OCI-LY3 (cell line): ENCODE data around the gene EPHB1.

Source experiments
- H2AFZ ChIP-seq: fragments of 200-600, 300-600 bp; shearing (Covaris generic); 2 replicates; pipeline ENCODE4 v1.6.0; 2014; ENCODE audit warnings: antibody characterized with exemption, low read depth, low read length
- H3K27ac ChIP-seq: fragments of 200-600, 300-600 bp; sonication (generic); 2 replicates; pipeline ENCODE4 v1.5.1; 2014; ENCODE audit warnings: mild to moderate bottlenecking, low read length, moderate library complexity, mixed read lengths
- H3K27me3 ChIP-seq: fragments of 200-600, 300-600 bp; sonication (generic); 2 replicates; pipeline ENCODE4 v1.6.1; 2014; ENCODE audit warnings: low read depth, low read length, mixed read lengths
- H3K36me3 ChIP-seq: fragments of 200-600, 300-600 bp; sonication (generic); replicated peaks from 2 replicates; pipeline ENCODE3; 2014; ENCODE audit warnings: low read depth, low read length, mixed read lengths
- H3K4me1 ChIP-seq: fragments of 300-600, 200-600 bp; sonication (generic); 2 replicates; pipeline ENCODE4 v1.6.1; 2014; ENCODE audit warnings: low read length, mixed read lengths
- H3K4me2 ChIP-seq: fragments of 200-600, 300-600 bp; sonication (generic); 2 replicates; pipeline ENCODE4 v1.6.1; 2014; ENCODE audit warnings: low read length, mixed read lengths
- H3K4me3 ChIP-seq: fragments of 300-600, 200-600 bp; sonication (generic); 2 replicates; pipeline ENCODE4 v1.5.1; 2014; ENCODE audit warnings: antibody characterized with exemption, mild to moderate bottlenecking, low read length, moderate library complexity
- H3K79me2 ChIP-seq: fragments of 300-600, 200-600 bp; shearing (Covaris generic); 2 replicates; pipeline ENCODE4 v1.6.1; 2014; ENCODE audit warnings: mild to moderate bottlenecking, low read length, mixed read lengths
- H3K9ac ChIP-seq: fragments of 300-600, 200-600 bp; shearing (Covaris generic); 2 replicates; pipeline ENCODE4 v1.6.0; 2014; ENCODE audit warnings: mild to moderate bottlenecking, low read length, moderate library complexity
- H3K9me3 ChIP-seq: fragments of 200-600, 300-600 bp; shearing (Covaris generic); 2 replicates; pipeline ENCODE4 v1.6.1; 2014; ENCODE audit warnings: low read length, mixed read lengths; ENCODE audit not compliant: insufficient read depth
- H4K20me1 ChIP-seq: fragments of 200-600, 300-600 bp; sonication (generic); 2 replicates; pipeline ENCODE4 v1.6.1; 2016; ENCODE audit warnings: low read length, mixed read lengths; ENCODE audit not compliant: insufficient read depth
- EZH2phosphoT487 ChIP-seq: fragments of 200-600 bp; shearing (Covaris generic); IDR thresholded peaks from 2 replicates; pipeline ENCODE4 v1.6.1; 2018; ENCODE audit warnings: antibody characterized with exemption, mixed run types, low read depth
- TF ChIP-seq, protein P1 (sequence below): fragments of 200-600, 300-600 bp; sonication (generic); IDR thresholded peaks from 2 replicates; pipeline ENCODE4 v1.5.1; 2014; ENCODE audit warnings: antibody characterized with exemption, low read length, low read depth

The EPHB1 gene

DNA sequence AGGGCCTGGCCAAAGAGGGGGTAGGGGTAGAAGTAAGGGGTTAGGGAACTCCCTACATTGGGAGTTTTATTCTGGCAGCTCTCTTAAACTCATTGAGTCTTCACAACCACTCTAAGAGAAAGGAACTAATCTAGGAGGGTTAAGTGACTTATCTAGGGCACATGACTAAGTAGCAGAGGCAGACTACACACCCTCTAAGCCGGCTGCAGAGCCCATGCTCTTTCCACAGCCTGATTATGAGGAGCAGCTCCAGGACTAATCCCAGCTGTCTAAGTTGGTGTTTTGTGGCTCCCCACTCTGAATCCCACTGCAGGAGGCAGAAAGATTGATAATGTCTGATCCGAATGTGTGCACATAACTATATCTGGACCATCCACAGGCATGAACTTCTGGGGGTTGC is 374.6 kb downstream of the EPHB1 start:
- H3K79me2 ChIP-seq = no peaks in the 10 kb centered on the region
- peaks cover 24% of the 10 kb centered on the region for H4K20me1 ChIP-seq
- H3K27ac ChIP-seq = no peak overlapping the region
- H2AFZ ChIP-seq = no peak overlapping the region
- H3K4me2 ChIP-seq = no peak overlapping the region
- no peaks in the 10 kb centered on the region for H3K27me3 ChIP-seq
- TF ChIP-seq, protein P1, sequence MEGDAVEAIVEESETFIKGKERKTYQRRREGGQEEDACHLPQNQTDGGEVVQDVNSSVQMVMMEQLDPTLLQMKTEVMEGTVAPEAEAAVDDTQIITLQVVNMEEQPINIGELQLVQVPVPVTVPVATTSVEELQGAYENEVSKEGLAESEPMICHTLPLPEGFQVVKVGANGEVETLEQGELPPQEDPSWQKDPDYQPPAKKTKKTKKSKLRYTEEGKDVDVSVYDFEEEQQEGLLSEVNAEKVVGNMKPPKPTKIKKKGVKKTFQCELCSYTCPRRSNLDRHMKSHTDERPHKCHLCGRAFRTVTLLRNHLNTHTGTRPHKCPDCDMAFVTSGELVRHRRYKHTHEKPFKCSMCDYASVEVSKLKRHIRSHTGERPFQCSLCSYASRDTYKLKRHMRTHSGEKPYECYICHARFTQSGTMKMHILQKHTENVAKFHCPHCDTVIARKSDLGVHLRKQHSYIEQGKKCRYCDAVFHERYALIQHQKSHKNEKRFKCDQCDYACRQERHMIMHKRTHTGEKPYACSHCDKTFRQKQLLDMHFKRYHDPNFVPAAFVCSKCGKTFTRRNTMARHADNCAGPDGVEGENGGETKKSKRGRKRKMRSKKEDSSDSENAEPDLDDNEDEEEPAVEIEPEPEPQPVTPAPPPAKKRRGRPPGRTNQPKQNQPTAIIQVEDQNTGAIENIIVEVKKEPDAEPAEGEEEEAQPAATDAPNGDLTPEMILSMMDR = no peak
- no peak for TF ChIP-seq EZH2phosphoT487
- H3K4me1 ChIP-seq = no peaks in the 10 kb centered on the region
- no peak overlapping the region for H3K4me3 ChIP-seq
- H3K9ac ChIP-seq = no peak overlapping the region
- no peaks in the 10 kb centered on the region for H3K9me3 ChIP-seq
- H3K36me3 ChIP-seq = peaks cover 84% of the 10 kb centered on the region

DNA sequence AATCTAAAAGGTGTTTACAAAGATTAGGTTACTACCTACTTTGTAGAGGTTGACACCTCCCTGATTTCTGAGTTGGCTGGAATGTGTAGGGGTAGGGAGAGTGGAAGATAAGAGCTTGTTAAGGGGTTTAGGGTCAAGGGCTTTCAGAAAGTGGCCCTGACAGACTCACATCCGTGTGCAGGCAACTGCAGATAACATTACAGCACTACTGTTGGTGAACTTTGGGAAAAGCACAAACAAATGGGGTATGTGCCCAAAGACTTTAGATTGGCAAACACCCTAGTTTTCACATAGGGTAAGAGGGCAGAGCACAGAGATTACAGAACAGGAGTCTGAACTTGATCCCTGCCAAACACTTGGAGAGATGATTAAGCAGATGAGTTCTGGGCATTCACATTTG is 375.7 kb downstream of the EPHB1 start:
- H3K9me3 ChIP-seq = no peaks in the 10 kb centered on the region
- peaks cover 81% of the 10 kb centered on the region for H3K36me3 ChIP-seq
- H3K79me2 ChIP-seq = no peaks in the 10 kb centered on the region
- H3K9ac ChIP-seq = no peak overlapping the region
- TF ChIP-seq EZH2phosphoT487 = no peak
- TF ChIP-seq, protein P1 = no peak
- no peak overlapping the region for H2AFZ ChIP-seq
- H3K4me3 ChIP-seq = no peak overlapping the region
- peaks cover 24% of the 10 kb centered on the region for H4K20me1 ChIP-seq
- H3K27me3 ChIP-seq = no peaks in the 10 kb centered on the region
- H3K27ac ChIP-seq = no peak overlapping the region
- H3K4me2 ChIP-seq = no peak overlapping the region
- H3K4me1 ChIP-seq = no peaks in the 10 kb centered on the region

DNA sequence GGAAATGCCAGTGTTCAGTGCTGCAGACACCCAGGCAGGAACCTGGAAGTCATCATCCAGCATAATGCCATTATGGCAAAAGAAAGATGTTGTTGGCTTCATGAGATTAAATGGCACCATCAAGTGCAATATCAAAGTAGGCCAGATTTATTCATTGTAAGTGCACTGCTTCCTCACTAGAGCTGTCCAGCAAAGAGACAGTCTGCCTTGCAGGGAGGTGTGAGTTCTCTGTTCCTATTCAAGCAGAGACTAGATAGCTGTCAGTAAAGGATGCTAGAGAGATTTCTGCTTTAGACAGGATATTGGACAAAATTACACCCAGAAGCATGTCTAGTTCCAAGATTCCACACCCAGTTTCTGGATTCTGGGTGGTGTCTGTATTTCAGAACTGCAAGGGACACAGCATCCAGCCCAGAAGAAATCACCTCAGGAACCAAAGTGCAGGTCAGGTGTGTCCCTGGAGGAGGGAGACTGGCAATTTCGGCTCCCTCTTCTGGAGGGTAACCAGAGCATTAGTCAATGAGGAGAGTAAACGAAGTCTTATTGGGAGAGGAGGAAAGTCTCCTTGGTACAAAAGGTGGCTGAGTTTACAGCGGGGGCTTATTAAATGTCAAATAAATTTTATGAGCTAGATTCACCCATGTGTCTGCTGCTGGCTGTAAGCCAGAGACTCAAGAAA is 377.3 kb downstream of the EPHB1 start:
- H3K4me1 ChIP-seq = no peaks in the 10 kb centered on the region
- H3K9ac ChIP-seq = no peak overlapping the region
- peaks cover 82% of the 10 kb centered on the region for H3K36me3 ChIP-seq
- no peaks in the 10 kb centered on the region for H3K9me3 ChIP-seq
- H3K4me3 ChIP-seq = no peak overlapping the region
- H4K20me1 ChIP-seq = peaks cover 13% of the 10 kb centered on the region
- no peaks in the 10 kb centered on the region for H3K27me3 ChIP-seq
- no peak overlapping the region for H3K27ac ChIP-seq
- TF ChIP-seq, protein P1 = no peak
- TF ChIP-seq EZH2phosphoT487 = no peak
- no peak overlapping the region for H3K4me2 ChIP-seq
- no peaks in the 10 kb centered on the region for H3K79me2 ChIP-seq
- no peak overlapping the region for H2AFZ ChIP-seq

DNA sequence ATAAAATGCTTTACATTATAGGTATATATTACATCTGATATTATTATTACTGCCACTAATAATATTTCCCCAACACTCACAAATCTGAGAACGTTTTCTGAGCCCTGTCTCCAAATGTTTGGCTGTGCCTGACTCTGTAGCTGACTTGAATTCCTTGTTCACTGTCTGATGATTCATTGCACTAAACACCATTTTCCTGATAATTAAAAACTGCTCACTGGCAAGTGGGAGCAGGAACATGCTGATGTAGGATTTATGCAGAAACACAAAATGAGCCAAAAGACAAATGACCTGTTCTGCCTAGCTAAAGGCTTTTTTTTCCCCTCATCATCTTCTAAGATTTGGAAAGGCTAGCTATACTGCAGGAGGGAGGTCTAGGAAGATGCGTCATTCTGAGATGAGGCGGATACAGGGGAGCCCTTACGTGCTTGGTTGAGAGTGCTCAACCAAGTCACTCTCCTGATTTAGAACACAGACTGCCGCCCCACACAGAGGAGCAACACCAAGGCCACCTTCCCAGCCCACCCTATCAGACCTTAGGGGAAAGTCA is 380.7 kb downstream of the EPHB1 start:
- Histone ChIP-seq H3K9me3 (no peaks in the 10 kb centered on the region), H3K79me2 (no peaks in the 10 kb centered on the region), H3K4me2 (no peak overlapping the region), H3K27me3 (no peaks in the 10 kb centered on the region), H2AFZ (no peak overlapping the region), H3K36me3 (peaks cover 85% of the 10 kb centered on the region), H3K27ac (no peak overlapping the region), H4K20me1 (peaks cover 20% of the 10 kb centered on the region), H3K4me1 (peaks cover 25% of the 10 kb centered on the region), H3K9ac (no peak overlapping the region), H3K4me3 (no peak overlapping the region)
- TF ChIP-seq EZH2phosphoT487 = no peak
- TF ChIP-seq, protein P1 = no peak
